NCI-H1436 (cell line): Measurements from ENCODE around the gene PLEKHA7.
"Not testable (repeated sequence)": the region's sequence is repeated elsewhere in the genome, so short reads cannot be mapped to it uniquely, and the experiment has no call there.

ENCODE experiments used
- DNase-seq: peaks from one replicate; lab custom pipeline; 2025; lab: John Stamatoyannopoulos, UW

PLEKHA7 gene

GRCh38 chr11:16938061-16938460 lies 76.2 kb downstream of the PLEKHA7 start:
- no peak for DNase-seq

GRCh38 chr11:16936643-16937042 lies 77.6 kb downstream of the PLEKHA7 start:
- no peak for DNase-seq

GRCh38 chr11:16935518-16936302 lies 78.5 kb downstream of the PLEKHA7 start:
- DNase-seq = peak; percentile 56

GRCh38 chr11:16933756-16934603 lies 80.2 kb downstream of the PLEKHA7 start:
- no peak for DNase-seq

- DNase-seq = no peak
Observed at GRCh38 chr11:16933291-16933690, 80.9 kb downstream of the PLEKHA7 start.

GRCh38 chr11:16928044-16928443 lies 86.2 kb downstream of the PLEKHA7 start:
- DNase-seq = no peak

GRCh38 chr11:16926883-16927626 lies 87.2 kb downstream of the PLEKHA7 start:
- no peak for DNase-seq

- no peak for DNase-seq
Observed at GRCh38 chr11:16925561-16926065, 88.6 kb downstream of the PLEKHA7 start.

GRCh38 chr11:16924826-16925560 lies 89.2 kb downstream of the PLEKHA7 start:
- no peak for DNase-seq

- DNase-seq = no peak
Observed at GRCh38 chr11:16924462-16924825, 89.8 kb downstream of the PLEKHA7 start.

- DNase-seq = no peak
Observed at GRCh38 chr11:16923987-16924386, 90.2 kb downstream of the PLEKHA7 start.

- DNase-seq = no peak
Observed at GRCh38 chr11:16921668-16922067, 92.5 kb downstream of the PLEKHA7 start.

- no peak for DNase-seq
Observed at GRCh38 chr11:16921019-16921418, 93.2 kb downstream of the PLEKHA7 start.

GRCh38 chr11:16920559-16920958 lies 93.7 kb downstream of the PLEKHA7 start:
- no peak for DNase-seq

- DNase-seq = not testable (repeated sequence)
Observed at GRCh38 chr11:16918543-16919182, 95.6 kb downstream of the PLEKHA7 start.

- DNase-seq = no peak
Observed at GRCh38 chr11:16917941-16918340, 96.3 kb downstream of the PLEKHA7 start.

GRCh38 chr11:16912692-16913111 lies 101.5 kb downstream of the PLEKHA7 start:
- DNase-seq = peak; percentile 24

- no peak for DNase-seq
Observed at GRCh38 chr11:16911658-16912057, 102.6 kb downstream of the PLEKHA7 start.

- no peak for DNase-seq
Observed at GRCh38 chr11:16911186-16911585, 103.0 kb downstream of the PLEKHA7 start.

GRCh38 chr11:16909359-16910035 lies 104.7 kb downstream of the PLEKHA7 start:
- DNase-seq = no peak
